ENCODE results near the gene NAV2. TPM values are rescaled to one million over a fixed set of nuclear protein-coding genes. Genes with fewer than 3 reads are reported as not detected.
A peak's percentile ranks its signal among the peaks of the same experiment; 100 is the strongest.

Gene NAV2
- total and polyA plus RNA-seq, 2 experiments from 2014 or later = 26.0 to 45.0 TPM

GRCh38 chr11:19789835-19790710, 77.4 kb downstream of the NAV2 start:
- H3K9me3 Mint-ChIP-seq = no peaks in the 10 kb centered on the region
- no peak for DNase-seq (ENCODE audit: low spot score)
- H3K4me1 ChIP-seq (ENCODE audit: insufficient read depth) = peaks cover 63% of the 10 kb centered on the region
- peaks cover 8% of the 10 kb centered on the region for H3K36me3 Mint-ChIP-seq (ENCODE audit: low read depth)
- no peak for ATAC-seq
- H3K27ac Mint-ChIP-seq = no peak overlapping the region
- TF ChIP-seq ETS1 (IDR thresholded peaks at IDR 0.05) (no peak), EZH2phosphoT487 (IDR thresholded peaks at IDR 0.05; ENCODE audit: unreplicated experiment) (no peak), EZH2 (IDR thresholded peaks at IDR 0.05; ENCODE audit: low read depth, unreplicated experiment) (no peak), ZNF114 (CRISPR knock-in tag; IDR thresholded peaks at IDR 0.05) (no peak), POLR2AphosphoS5 (IDR thresholded peaks at IDR 0.05; ENCODE audit: low read depth) (no peak), REST (IDR thresholded peaks at IDR 0.05; ENCODE audit: unreplicated experiment) (no peak), JUNB (IDR thresholded peaks at IDR 0.05; ENCODE audit: unreplicated experiment) (no peak), CREB1 (CRISPR knock-in tag; IDR thresholded peaks at IDR 0.05; ENCODE audit: low read depth) (no peak), NANOG (IDR thresholded peaks at IDR 0.05; ENCODE audit: borderline replicate concordance) (no peak)
- TF ChIP-seq, protein P1, sequence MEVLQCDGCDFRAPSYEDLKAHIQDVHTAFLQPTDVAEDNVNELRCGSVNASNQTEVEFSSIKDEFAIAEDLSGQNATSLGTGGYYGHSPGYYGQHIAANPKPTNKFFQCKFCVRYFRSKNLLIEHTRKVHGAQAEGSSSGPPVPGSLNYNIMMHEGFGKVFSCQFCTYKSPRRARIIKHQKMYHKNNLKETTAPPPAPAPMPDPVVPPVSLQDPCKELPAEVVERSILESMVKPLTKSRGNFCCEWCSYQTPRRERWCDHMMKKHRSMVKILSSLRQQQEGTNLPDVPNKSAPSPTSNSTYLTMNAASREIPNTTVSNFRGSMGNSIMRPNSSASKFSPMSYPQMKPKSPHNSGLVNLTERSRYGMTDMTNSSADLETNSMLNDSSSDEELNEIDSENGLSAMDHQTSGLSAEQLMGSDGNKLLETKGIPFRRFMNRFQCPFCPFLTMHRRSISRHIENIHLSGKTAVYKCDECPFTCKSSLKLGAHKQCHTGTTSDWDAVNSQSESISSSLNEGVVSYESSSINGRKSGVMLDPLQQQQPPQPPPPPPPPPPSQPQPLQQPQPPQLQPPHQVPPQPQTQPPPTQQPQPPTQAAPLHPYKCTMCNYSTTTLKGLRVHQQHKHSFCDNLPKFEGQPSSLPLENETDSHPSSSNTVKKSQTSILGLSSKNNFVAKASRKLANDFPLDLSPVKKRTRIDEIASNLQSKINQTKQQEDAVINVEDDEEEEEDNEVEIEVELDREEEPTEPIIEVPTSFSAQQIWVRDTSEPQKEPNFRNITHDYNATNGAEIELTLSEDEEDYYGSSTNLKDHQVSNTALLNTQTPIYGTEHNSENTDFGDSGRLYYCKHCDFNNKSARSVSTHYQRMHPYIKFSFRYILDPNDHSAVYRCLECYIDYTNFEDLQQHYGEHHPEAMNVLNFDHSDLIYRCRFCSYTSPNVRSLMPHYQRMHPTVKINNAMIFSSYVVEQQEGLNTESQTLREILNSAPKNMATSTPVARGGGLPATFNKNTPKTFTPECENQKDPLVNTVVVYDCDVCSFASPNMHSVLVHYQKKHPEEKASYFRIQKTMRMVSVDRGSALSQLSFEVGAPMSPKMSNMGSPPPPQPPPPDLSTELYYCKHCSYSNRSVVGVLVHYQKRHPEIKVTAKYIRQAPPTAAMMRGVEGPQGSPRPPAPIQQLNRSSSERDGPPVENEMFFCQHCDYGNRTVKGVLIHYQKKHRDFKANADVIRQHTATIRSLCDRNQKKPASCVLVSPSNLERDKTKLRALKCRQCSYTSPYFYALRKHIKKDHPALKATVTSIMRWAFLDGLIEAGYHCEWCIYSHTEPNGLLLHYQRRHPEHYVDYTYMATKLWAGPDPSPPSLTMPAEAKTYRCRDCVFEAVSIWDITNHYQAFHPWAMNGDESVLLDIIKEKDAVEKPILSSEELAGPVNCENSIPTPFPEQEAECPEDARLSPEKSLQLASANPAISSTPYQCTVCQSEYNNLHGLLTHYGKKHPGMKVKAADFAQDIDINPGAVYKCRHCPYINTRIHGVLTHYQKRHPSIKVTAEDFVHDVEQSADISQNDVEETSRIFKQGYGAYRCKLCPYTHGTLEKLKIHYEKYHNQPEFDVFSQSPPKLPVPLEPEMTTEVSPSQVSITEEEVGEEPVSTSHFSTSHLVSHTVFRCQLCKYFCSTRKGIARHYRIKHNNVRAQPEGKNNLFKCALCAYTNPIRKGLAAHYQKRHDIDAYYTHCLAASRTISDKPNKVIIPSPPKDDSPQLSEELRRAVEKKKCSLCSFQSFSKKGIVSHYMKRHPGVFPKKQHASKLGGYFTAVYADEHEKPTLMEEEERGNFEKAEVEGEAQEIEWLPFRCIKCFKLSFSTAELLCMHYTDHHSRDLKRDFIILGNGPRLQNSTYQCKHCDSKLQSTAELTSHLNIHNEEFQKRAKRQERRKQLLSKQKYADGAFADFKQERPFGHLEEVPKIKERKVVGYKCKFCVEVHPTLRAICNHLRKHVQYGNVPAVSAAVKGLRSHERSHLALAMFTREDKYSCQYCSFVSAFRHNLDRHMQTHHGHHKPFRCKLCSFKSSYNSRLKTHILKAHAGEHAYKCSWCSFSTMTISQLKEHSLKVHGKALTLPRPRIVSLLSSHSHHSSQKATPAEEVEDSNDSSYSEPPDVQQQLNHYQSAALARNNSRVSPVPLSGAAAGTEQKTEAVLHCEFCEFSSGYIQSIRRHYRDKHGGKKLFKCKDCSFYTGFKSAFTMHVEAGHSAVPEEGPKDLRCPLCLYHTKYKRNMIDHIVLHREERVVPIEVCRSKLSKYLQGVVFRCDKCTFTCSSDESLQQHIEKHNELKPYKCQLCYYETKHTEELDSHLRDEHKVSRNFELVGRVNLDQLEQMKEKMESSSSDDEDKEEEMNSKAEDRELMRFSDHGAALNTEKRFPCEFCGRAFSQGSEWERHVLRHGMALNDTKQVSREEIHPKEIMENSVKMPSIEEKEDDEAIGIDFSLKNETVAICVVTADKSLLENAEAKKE (CRISPR knock-in tag; IDR thresholded peaks at IDR 0.05) = no peak
- TF ChIP-seq, protein P2, sequence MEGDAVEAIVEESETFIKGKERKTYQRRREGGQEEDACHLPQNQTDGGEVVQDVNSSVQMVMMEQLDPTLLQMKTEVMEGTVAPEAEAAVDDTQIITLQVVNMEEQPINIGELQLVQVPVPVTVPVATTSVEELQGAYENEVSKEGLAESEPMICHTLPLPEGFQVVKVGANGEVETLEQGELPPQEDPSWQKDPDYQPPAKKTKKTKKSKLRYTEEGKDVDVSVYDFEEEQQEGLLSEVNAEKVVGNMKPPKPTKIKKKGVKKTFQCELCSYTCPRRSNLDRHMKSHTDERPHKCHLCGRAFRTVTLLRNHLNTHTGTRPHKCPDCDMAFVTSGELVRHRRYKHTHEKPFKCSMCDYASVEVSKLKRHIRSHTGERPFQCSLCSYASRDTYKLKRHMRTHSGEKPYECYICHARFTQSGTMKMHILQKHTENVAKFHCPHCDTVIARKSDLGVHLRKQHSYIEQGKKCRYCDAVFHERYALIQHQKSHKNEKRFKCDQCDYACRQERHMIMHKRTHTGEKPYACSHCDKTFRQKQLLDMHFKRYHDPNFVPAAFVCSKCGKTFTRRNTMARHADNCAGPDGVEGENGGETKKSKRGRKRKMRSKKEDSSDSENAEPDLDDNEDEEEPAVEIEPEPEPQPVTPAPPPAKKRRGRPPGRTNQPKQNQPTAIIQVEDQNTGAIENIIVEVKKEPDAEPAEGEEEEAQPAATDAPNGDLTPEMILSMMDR (conservative IDR thresholded peaks at IDR 0.05; ENCODE audit: low read depth in 2 of 2) = no peak
- no peak overlapping the region for H3K4me3 Mint-ChIP-seq
- H3K4me1 Mint-ChIP-seq = peaks cover 68% of the 10 kb centered on the region
- peaks cover 10% of the 10 kb centered on the region for H3K27me3 Mint-ChIP-seq (ENCODE audit: insufficient read depth, low read depth, poor library complexity)
- no peaks in the 10 kb centered on the region for H3K36me3 ChIP-seq (ENCODE audit: insufficient read depth)
- no peaks in the 10 kb centered on the region for H3K9me2 ChIP-seq (ENCODE audit: insufficient read depth)
- no peak overlapping the region for H2AFZ ChIP-seq
- H3K27ac ChIP-seq (ENCODE audit: low read depth) = peak overlapping the region; percentile 52; the same call in 1 of the 2 replicates
- H3K79me2 ChIP-seq (replicated peaks; ENCODE audit: insufficient read depth) = peaks cover 86% of the 10 kb centered on the region
- H4K20me1 ChIP-seq (replicated peaks; ENCODE audit: insufficient read depth) = no peaks in the 10 kb centered on the region; the same call in 1 of the 2 replicates
- H3K4me3 ChIP-seq = no peak overlapping the region
- no peaks in the 10 kb centered on the region for H3F3A ChIP-seq (replicated peaks; ENCODE audit: low read depth)
- H3K27me3 ChIP-seq (ENCODE audit: insufficient read depth) = no peaks in the 10 kb centered on the region
- no peak overlapping the region for H3K4me2 ChIP-seq

Measured in GM23338 (cell line).